Effector memory CD8-positive, alpha-beta T cell (primary cell): ENCODE measurements around the gene MEOX1.
"Not testable (repeated sequence)": the region's sequence is repeated elsewhere in the genome, so short reads cannot be mapped to it uniquely, and the experiment has no call there.

ENCODE experiments used
- ATAC-seq: fragments of 150-1000 bp; cut with Tn5 transposase; replicated peaks from 2 replicates; pipeline ENCODE4 v1.10.0; 2021; ENCODE audit warnings: mild to moderate bottlenecking, moderate library complexity
- DNase-seq, 3 experiments: peaks; one replicate each; pipeline ENCODE4 v3.0.0; 2021
- H3K27ac Mint-ChIP-seq, 2 donors: one replicate each; pipeline ENCODE4 v1.8.0; 2022; ENCODE audit warnings: mild to moderate bottlenecking in 2 of 2, mixed read lengths in 2 of 2, moderate library complexity in 2 of 2
- H3K27me3 Mint-ChIP-seq, 2 donors: one replicate each; pipeline ENCODE4 v1.8.0; 2022; ENCODE audit warnings: mixed read lengths in 2 of 2
- H3K36me3 Mint-ChIP-seq: one replicate; pipeline ENCODE4 v1.8.0; 2022; ENCODE audit warnings: mild to moderate bottlenecking, moderate library complexity, mixed read lengths; ENCODE audit not compliant: insufficient read depth
- H3K4me1 Mint-ChIP-seq, 2 donors: one replicate each; pipeline ENCODE4 v1.8.0; 2022; ENCODE audit warnings: low read depth in 2 of 2, mixed read lengths in 2 of 2
- H3K4me3 Mint-ChIP-seq, 2 donors: one replicate each; pipeline ENCODE4 v1.8.0; 2022; ENCODE audit warnings: mild to moderate bottlenecking in 2 of 2, mixed read lengths in 2 of 2, moderate library complexity in 2 of 2
- H3K9me3 Mint-ChIP-seq, 2 donors: one replicate each; pipeline ENCODE4 v1.8.0; 2022; ENCODE audit warnings: mixed read lengths in 2 of 2

The MEOX1 gene

DNA sequence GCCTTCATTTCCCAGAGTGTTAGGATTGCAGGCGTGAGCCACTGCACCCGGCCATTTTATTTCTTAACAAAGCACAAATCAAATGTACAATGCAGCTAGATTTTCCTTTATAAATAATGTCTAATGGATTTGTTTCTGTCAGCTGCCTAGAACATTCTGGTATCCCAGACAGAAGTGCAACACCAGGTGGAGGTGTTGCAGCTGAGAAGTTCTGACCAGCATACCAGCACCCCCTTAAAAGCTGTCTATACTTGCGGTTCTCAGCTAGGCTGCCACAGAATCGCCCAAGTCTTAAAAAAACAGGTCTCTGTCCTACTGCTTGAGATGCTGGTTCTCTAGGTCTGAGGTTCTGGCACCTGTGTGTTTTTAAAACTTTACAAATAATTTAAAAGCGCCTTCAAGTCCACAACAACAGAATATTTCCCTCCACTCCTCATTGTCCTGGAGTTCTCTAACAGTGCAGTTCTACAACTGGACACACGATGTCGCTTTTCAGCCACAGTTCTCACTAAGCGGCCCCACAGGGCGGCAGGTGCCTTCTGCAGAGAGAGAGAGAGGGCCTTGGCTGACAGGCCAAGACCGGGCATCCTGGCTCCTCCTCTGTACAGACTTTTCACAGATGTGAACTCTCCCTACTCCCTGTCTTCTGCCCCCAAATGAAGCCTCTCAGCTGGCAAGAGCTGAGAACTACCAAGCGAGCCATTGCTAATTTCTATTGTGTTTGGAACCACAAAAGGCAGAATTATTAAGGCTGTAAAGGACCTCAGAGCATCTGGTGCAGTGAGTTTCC lies 32.6 kb upstream of the MEOX1 start:
- DNase-seq (peak; percentile 69 to 76 (median 72)), ATAC-seq (peak; percentile 99)
- Mint-ChIP-seq H3K4me3 (no peak overlapping the region), H3K4me1 (peaks cover 4 to 5% of the 10 kb centered on the region in 2 donors), H3K27me3 (peaks cover 25 to 48% of the 10 kb centered on the region in 2 donors), H3K9me3 (no peaks in the 10 kb centered on the region), H3K36me3 (no peaks in the 10 kb centered on the region), H3K27ac (no peak overlapping the region)

DNA sequence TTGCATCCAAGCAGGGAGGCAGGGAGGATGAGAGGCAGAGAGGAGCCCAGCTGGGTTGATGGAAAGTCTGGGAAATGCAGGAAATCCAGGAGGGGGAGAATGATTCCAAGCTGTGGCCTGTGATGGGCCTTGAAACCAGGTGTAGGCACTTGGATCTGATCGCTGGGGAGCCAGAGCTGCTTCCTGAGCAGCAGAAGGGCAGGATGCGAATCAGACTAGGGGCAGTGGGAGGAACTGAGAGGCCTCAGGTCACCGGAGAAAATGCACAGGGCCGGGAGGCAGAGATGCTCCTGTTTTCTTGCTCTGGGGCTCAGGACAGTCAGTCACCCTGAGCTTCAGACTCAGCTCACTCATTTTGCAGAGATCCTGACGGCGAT lies 29.6 kb upstream of the MEOX1 start:
- no peaks in the 10 kb centered on the region for H3K9me3 Mint-ChIP-seq

DNA sequence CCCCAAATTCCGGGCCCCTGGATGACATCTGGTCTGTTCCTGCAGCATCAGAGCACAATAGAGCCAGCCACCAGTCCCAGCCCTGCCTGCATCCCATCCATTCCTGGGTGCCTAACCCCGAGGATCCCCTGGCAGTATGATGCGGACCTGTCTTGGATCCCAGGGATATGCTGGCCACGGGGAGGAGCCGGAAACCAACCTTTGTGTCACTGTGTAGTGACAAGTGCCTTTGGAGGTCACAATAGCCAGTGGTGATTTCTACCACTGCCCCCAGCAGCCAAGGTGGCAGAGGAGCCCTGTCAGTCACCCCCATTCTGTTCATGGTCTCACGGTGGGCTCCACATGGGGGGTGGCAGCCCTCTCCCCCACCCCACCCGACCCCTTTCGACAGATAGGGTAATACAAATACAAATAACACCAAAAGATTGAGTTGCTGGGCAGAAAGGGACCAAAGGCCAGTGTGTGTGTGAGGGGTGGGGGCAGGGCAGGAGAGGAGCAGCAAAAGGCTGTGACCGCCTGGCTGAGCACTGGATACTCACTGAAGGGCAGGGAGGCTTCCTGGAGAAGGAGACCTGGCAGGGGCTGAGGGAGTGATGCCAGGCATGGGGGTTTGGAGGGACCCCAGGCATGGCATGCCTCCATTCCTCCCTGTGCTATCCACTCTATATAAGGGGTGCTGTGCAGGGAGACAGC lies 29.0 kb upstream of the MEOX1 start:
- no peak overlapping the region for H3K27ac Mint-ChIP-seq
- H3K4me3 Mint-ChIP-seq: no peak overlapping the region
- H3K9me3 Mint-ChIP-seq: no peaks in the 10 kb centered on the region
- H3K4me1 Mint-ChIP-seq: no peaks in the 10 kb centered on the region
- no peak for DNase-seq
- no peaks in the 10 kb centered on the region for H3K36me3 Mint-ChIP-seq
- H3K27me3 Mint-ChIP-seq: peaks cover 24 to 29% of the 10 kb centered on the region in 2 donors
- no peak for ATAC-seq

More for the DNA sequence above, 29.6 kb upstream of the MEOX1 start:
- Mint-ChIP-seq H3K36me3 (no peaks in the 10 kb centered on the region), H3K4me3 (no peak overlapping the region), H3K27me3 (peaks cover 28 to 29% of the 10 kb centered on the region in 2 donors), H3K27ac (no peak overlapping the region), H3K4me1 (no peaks in the 10 kb centered on the region)
- no peak for DNase-seq
- no peak for ATAC-seq

DNA sequence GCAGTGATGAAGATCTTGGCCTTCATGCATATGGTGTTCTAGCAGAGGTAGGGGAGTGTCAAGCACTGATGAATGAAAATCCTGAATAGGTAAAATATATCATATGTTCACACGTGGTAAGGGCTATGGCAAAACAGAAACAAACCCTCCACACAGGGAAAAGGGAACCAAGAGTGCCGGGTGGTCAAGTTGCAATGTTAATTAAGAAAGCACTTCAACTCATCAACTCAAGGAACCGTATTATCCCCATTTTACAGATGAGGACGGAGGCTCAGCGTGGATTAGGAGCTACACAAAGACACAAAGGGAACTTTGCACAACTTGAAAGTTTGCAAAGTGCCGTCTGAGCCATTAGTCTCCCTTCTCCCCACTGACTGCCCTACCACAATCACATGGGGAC lies 28.1 kb upstream of the MEOX1 start:
- Mint-ChIP-seq H3K4me3 (no peak overlapping the region), H3K36me3 (no peaks in the 10 kb centered on the region), H3K4me1 (no peaks in the 10 kb centered on the region), H3K27me3 (peaks cover 24 to 29% of the 10 kb centered on the region in 2 donors), H3K9me3 (no peaks in the 10 kb centered on the region), H3K27ac (no peak overlapping the region)
- no peak for ATAC-seq
- no peak for DNase-seq

DNA sequence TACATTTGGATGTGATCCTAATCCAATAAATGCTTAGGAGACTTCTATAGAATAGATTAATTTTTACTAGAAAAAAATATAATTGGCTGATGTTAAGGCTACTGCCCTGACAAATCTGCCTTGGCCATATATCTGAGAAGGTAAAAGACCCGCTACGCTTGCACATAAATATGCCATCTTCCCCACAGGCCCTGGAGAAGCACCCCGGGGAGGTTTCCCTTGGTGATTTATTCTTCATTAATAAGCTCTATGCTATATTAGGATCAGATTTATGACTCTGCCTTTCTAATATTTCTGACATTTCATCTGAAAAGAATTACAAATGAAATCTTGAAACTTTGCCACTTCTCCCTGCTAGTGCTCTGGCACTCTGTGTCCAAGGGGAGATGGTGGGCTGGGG lies 27.4 kb upstream of the MEOX1 start:
- DNase-seq (no peak), ATAC-seq (no peak)
- H3K27me3 Mint-ChIP-seq: peaks cover 23 to 24% of the 10 kb centered on the region in 2 donors
- H3K9me3 Mint-ChIP-seq: no peaks in the 10 kb centered on the region
- no peaks in the 10 kb centered on the region for H3K4me1 Mint-ChIP-seq
- no peak overlapping the region for H3K27ac Mint-ChIP-seq
- no peak overlapping the region for H3K4me3 Mint-ChIP-seq
- H3K36me3 Mint-ChIP-seq: no peaks in the 10 kb centered on the region

DNA sequence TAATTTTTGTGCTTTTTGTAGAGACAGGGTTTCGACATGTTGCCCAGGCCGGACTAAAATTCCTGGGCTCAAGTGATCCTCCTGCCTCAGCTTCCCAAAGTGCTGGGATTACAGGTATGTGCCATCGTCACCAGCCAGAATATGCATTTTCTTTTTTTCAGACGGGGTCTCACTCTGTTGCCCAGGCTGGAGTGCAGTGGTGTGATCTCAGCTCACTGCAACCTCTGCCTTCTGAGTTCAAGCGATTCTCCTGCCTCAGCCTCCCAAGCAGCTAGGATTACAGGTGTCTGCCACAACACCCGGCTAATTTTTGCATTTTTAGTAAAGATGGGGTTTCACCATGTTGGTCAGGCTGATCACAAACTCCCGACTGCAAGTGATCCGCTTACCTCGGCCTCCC lies 25.2 kb upstream of the MEOX1 start:
- H3K4me3 Mint-ChIP-seq, H3K4me1 Mint-ChIP-seq, DNase-seq, H3K36me3 Mint-ChIP-seq, H3K9me3 Mint-ChIP-seq, H3K27ac Mint-ChIP-seq, ATAC-seq: not testable (repeated sequence)
- H3K27me3 Mint-ChIP-seq: peaks cover 22 to 23% of the 10 kb centered on the region in 2 donors

DNA sequence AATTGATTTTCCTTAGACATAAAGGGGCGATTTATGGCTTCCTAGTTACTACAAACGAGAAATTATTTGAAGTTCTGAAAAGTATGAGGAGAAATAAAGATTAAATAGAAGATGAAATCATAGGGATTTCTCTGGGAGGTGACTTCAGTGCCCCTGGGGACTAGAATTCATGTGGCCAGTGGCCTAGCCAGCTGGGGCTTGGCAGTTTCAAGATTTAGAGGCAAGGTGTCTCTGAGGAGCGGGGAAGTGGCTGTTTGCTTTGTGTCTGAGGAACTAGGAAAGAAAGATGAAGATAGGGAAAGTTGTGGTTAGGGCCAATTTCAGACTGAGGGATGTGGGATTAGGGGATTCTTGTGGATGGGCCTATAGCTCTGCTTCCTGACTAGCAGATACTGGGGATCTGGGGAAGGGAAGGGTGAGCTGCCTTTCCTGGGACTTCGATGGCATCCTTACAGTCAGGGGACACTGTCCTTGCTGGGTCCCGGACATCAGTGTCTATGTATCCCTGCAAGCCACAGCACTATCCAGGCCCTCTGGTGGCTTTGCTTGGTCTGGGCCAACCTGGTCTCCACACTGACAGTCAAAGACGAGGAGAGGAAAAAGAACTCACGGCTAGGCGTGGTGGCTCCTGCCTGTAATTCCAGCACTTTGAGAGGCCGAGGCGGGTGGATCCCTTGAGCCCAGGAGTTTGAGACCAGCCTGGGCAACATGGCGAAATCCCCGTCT lies 22.4 kb upstream of the MEOX1 start:
- peaks cover 15 to 29% of the 10 kb centered on the region in 2 donors for H3K27me3 Mint-ChIP-seq
- DNase-seq (no peak), ATAC-seq (no peak)
- H3K4me3 Mint-ChIP-seq: no peak overlapping the region
- no peaks in the 10 kb centered on the region for H3K36me3 Mint-ChIP-seq
- H3K9me3 Mint-ChIP-seq: no peaks in the 10 kb centered on the region
- no peaks in the 10 kb centered on the region for H3K4me1 Mint-ChIP-seq
- no peak overlapping the region for H3K27ac Mint-ChIP-seq

DNA sequence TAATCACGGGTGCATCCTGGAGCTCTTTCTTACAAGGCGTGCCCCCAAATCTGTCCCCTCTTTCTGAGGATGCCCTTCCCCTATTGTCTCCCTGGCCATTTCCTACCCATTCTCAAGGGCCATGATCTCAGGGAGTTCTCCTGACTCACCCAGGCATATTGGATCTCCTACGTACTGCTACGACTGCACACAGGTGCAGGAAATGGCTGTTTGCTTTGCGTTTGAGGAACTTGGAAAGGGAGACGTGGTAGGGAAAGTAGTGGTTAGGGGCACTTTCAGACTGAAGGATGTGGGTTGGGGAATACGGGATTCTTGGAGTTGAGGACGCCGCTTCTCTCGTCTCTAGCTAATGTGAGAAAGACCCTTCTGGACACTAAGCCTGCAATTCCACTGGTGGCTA lies 18.7 kb upstream of the MEOX1 start:
- Mint-ChIP-seq H3K36me3 (peaks cover 4% of the 10 kb centered on the region), H3K9me3 (no peaks in the 10 kb centered on the region), H3K27me3 (peaks cover 4 to 29% of the 10 kb centered on the region in 2 donors), H3K4me3 (no peak overlapping the region), H3K4me1 (peaks cover 5 to 6% of the 10 kb centered on the region in 2 donors), H3K27ac (no peak overlapping the region)
- DNase-seq (no peak), ATAC-seq (no peak)

DNA sequence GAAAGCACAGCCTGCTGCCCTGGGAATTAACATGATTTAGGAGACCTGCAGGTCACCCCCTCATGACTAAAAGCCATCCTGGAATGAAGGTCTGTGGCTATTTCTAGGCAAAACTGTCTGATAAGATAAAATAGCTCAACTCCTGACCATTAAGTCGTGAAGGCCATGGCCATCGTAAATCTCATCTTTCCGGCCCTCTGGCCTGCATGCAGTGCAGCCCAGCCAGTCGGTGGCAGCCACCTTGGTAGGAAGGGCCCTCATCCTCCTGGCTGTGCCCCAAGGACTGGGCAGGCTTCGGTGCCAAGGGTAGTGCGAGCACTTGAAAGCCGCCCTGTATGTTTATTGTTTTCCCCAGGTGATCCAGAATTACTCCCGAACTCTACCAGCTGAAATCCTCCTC lies 18.2 kb upstream of the MEOX1 start:
- ATAC-seq: no peak
- Mint-ChIP-seq H3K4me1 (peaks cover 5 to 6% of the 10 kb centered on the region in 2 donors), H3K27me3 (peaks cover 4 to 34% of the 10 kb centered on the region in 2 donors), H3K27ac (no peak overlapping the region), H3K9me3 (no peaks in the 10 kb centered on the region), H3K36me3 (peaks cover 4% of the 10 kb centered on the region), H3K4me3 (no peak overlapping the region)
- no peak for DNase-seq

DNA sequence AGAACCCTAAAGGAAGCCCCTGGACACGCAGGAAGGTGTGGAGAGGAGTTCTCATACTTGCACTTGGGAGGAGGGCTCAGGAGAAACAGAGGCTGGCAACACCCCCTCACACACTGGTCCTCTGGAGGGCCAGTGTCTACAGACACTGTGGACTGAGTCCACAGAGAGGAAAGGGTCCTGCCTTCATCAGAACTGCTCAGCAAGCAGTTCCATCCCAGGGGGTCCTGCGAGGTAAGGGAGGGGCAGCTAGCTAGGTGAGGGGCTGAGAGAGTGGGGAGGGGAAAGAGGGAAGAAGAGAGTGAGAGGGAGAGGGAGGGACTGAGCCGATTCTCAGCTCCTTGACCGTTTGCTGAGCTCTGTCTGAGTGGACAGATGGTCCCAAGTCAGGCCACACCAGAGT lies 17.7 kb upstream of the MEOX1 start:
- DNase-seq (no peak), ATAC-seq (no peak)
- H3K27me3 Mint-ChIP-seq: peaks cover 4 to 35% of the 10 kb centered on the region in 2 donors
- H3K4me3 Mint-ChIP-seq: no peak overlapping the region
- peaks cover 4% of the 10 kb centered on the region for H3K36me3 Mint-ChIP-seq
- H3K27ac Mint-ChIP-seq: no peak overlapping the region
- H3K4me1 Mint-ChIP-seq: peaks cover 5 to 6% of the 10 kb centered on the region in 2 donors
- no peaks in the 10 kb centered on the region for H3K9me3 Mint-ChIP-seq

DNA sequence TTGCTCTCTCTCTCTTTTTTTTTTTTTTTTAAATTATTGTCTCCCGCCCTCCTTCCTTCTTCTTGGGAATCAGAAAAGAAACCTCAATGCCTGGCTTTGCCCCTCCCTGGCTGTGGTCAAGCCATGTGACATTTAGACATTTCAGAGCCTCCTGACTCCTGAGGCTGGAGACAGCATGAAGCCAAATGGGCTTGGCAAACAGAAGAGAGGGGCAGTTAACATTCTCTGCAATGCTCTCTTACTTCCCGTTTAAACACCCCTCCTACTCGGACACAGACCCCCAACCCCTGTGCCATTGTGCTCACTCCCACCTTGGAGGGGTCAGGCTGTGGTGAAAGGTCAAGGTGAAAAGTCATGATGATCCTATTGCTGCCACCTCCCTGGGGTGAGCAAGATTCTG lies 14.7 kb upstream of the MEOX1 start:
- ATAC-seq (no peak), DNase-seq (no peak)
- H3K9me3 Mint-ChIP-seq: no peaks in the 10 kb centered on the region
- peaks cover 4% of the 10 kb centered on the region for H3K36me3 Mint-ChIP-seq
- H3K27me3 Mint-ChIP-seq: peaks cover 4 to 35% of the 10 kb centered on the region in 2 donors
- no peak overlapping the region for H3K27ac Mint-ChIP-seq
- H3K4me3 Mint-ChIP-seq: no peak overlapping the region
- H3K4me1 Mint-ChIP-seq: peaks cover 9% of the 10 kb centered on the region in 2 donors

DNA sequence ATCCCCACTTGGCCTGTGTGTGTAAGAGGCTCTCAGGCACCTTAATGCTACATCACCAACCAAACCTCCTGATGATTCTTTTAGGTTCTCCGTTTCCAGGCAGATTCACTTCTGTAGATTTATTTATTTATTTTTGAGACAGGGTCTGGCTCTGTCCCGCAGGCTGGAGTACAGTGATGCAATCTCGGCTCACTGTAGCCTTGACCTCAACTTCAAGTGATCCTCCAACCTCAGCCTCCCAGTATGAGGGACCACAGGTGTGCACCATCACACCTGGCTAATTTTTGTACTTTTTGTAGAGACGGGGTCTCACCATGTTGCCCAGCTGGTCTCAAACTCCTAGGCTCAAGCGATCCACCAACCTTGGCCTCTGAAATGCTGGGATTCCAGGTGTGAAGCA lies 12.7 kb upstream of the MEOX1 start:
- Mint-ChIP-seq H3K27ac (no peak overlapping the region), H3K4me1 (peaks cover 9% of the 10 kb centered on the region in 2 donors), H3K4me3 (no peak overlapping the region), H3K9me3 (no peaks in the 10 kb centered on the region), H3K27me3 (peaks cover 0 to 19% of the 10 kb centered on the region in 2 donors), H3K36me3 (peaks cover 4% of the 10 kb centered on the region)
- no peak for DNase-seq
- no peak for ATAC-seq

DNA sequence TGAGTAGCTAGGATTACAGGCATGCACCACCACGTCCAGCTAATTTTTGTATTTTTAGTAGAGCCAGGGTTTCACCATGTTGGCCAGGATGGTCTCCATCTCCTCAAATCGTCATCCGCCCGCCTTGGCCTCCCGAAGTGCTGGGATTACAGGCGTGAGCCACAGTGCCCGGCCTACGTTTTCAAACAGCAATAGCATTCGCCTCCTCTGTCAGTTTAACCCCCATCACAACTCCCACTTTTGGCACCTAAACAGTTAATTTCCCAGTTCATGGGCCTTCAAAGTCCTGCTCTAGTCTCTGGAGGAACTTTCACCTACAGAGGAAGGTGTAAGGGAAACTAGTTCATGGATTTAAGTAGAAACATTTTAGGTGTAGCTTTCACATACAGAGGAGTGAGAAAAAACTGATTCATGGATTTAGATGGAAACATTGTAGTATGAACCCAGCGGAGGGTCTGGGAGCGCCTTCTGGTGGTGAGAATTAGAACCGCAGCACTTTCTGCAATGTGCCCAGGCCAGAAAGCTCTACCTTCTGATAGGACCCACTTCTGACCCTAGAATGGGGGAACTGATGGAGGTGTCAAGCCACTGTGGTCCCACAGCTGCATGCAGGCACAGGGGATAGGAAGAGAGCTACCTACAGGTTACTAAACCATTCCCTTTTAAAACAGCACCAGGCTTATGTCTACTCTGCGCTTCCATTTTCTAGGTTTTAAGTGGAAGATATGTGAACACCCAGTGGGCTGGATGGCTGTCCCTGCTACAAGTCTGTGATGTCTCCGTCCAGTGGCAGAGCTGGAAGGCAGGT lies 12.0 kb upstream of the MEOX1 start:
- Mint-ChIP-seq H3K36me3 (peaks cover 4% of the 10 kb centered on the region), H3K27me3 (peaks cover 0 to 13% of the 10 kb centered on the region in 2 donors), H3K4me1 (peaks cover 9% of the 10 kb centered on the region in 2 donors), H3K9me3 (no peaks in the 10 kb centered on the region), H3K4me3 (no peak overlapping the region), H3K27ac (no peak overlapping the region)
- ATAC-seq: peak; percentile 75
- DNase-seq: peak; percentile 69 to 80 (median 69)
